ENCODE results near the gene TTLL3. TPM values are rescaled to one million over a fixed set of nuclear protein-coding genes. Genes with fewer than 3 reads are reported as not detected.
"Not testable (repeated sequence)": the region's sequence is repeated elsewhere in the genome, so short reads cannot be mapped to it uniquely, and the experiment has no call there.

Gene TTLL3
- total RNA-seq, 6 donors from 2014 or later = 33.0 to 544 (median 64.4) TPM

- no peak for DNase-seq
- no peak for ATAC-seq (ENCODE audit: low FRiP score in 2 of 2)
- H3K4me1 ChIP-seq = peaks cover 0 to 14% (median 6%) of the 10 kb centered on the region in 4 donors
- TF ChIP-seq CTCF (IDR thresholded peaks at IDR 0.05) (no peak), POLR2AphosphoS5 (IDR thresholded peaks at IDR 0.05) (no peak)
- H3K36me3 ChIP-seq = no peaks in the 10 kb centered on the region
- no peaks in the 10 kb centered on the region for H3K9me3 ChIP-seq
- H3K27ac ChIP-seq = no peak overlapping the region
- WGBS, 2 donors = 90 to 98% methylated on average over 5 to 6 of the region's 6 CpGs
- H3K27me3 ChIP-seq = no peaks in the 10 kb centered on the region
- H3K4me3 ChIP-seq = no peak overlapping the region
Measured at GRCh38 chr3:9852528-9852927, 42.5 kb downstream of the TTLL3 start.

GRCh38 chr3:9854291-9854940 is 44.4 kb downstream of the TTLL3 start:
- H3K27ac ChIP-seq; H3K36me3 ChIP-seq; ATAC-seq (ENCODE audit: low FRiP score in 2 of 2); H3K4me3 ChIP-seq; H3K27me3 ChIP-seq; H3K9me3 ChIP-seq: not testable (repeated sequence)
- peaks cover 0 to 14% (median 3%) of the 10 kb centered on the region in 4 donors for H3K4me1 ChIP-seq
- peak in 1 of 2 donors; percentile 59 for DNase-seq
- WGBS, 2 donors = 78 to 81% methylated on average over 8 to 11 of the region's 11 CpGs

- Histone ChIP-seq H3K9me3 (no peaks in the 10 kb centered on the region), H3K36me3 (no peaks in the 10 kb centered on the region), H3K27me3 (no peaks in the 10 kb centered on the region), H3K4me1 (peaks cover 0 to 14% (median 3%) of the 10 kb centered on the region in 4 donors), H3K27ac (no peak overlapping the region), H3K4me3 (no peak overlapping the region)
- DNase-seq = no peak
- no peak for TF ChIP-seq POLR2A (IDR thresholded peaks at IDR 0.05)
- TF ChIP-seq CTCF (IDR thresholded peaks at IDR 0.05) = no peak
- TF ChIP-seq POLR2AphosphoS5 (IDR thresholded peaks at IDR 0.05) = no peak
- TF ChIP-seq EP300 (IDR thresholded peaks at IDR 0.05) = no peak
- WGBS, 2 donors = 93 to 100% methylated on average over 3 of the region's 3 CpGs
- ATAC-seq (ENCODE audit: low FRiP score in 2 of 2) = no peak
Measured at GRCh38 chr3:9855594-9855993, 45.5 kb downstream of the TTLL3 start.

- 94 to 96% methylated on average over 4 to 10 of the region's 12 CpGs for WGBS, 2 donors
- TF ChIP-seq EP300 (IDR thresholded peaks at IDR 0.05) = no peak
- TF ChIP-seq POLR2A (IDR thresholded peaks at IDR 0.05) = no peak
- TF ChIP-seq CTCF (IDR thresholded peaks at IDR 0.05) = no peak
- TF ChIP-seq POLR2AphosphoS5 (IDR thresholded peaks at IDR 0.05) = no peak
- no peak for DNase-seq
Measured at GRCh38 chr3:9859530-9860025, 49.5 kb downstream of the TTLL3 start.

GRCh38 chr3:9861201-9861600 is 51.1 kb downstream of the TTLL3 start:
- no peak for ATAC-seq (ENCODE audit: low FRiP score in 2 of 2)
- Histone ChIP-seq H3K4me3 (no peak overlapping the region), H3K4me1 (peaks cover 20 to 42% (median 25%) of the 10 kb centered on the region in 4 donors), H3K27me3 (no peaks in the 10 kb centered on the region), H3K9me3 (no peaks in the 10 kb centered on the region), H3K27ac (peak overlapping the region in 1 of 4 donors; percentile 65), H3K36me3 (no peaks in the 10 kb centered on the region)
- DNase-seq = no peak
- whole genome bisulfite sequencing, 2 donors = 73 to 81% methylated on average over 3 to 4 of the region's 4 CpGs
- no peak for TF ChIP-seq POLR2AphosphoS5 (IDR thresholded peaks at IDR 0.05)
- TF ChIP-seq EP300 (IDR thresholded peaks at IDR 0.05) = no peak
- TF ChIP-seq CTCF (IDR thresholded peaks at IDR 0.05) = no peak
- no peak for TF ChIP-seq POLR2A (IDR thresholded peaks at IDR 0.05)

More at GRCh38 chr3:9859530-9860025, 49.5 kb downstream of the TTLL3 start:
- peaks cover 12 to 30% (median 19%) of the 10 kb centered on the region in 4 donors for H3K4me1 ChIP-seq
- H3K9me3 ChIP-seq = no peaks in the 10 kb centered on the region
- H3K4me3 ChIP-seq = no peak overlapping the region
- H3K27ac ChIP-seq = no peak overlapping the region
- no peak for ATAC-seq (ENCODE audit: low FRiP score in 2 of 2)
- H3K36me3 ChIP-seq = no peaks in the 10 kb centered on the region
- H3K27me3 ChIP-seq = no peaks in the 10 kb centered on the region

Data from upper lobe of left lung (tissue), 6 donors.